HG03460 (cell line): ENCODE measurements around the gene ALK.
"Not testable (repeated sequence)": the region's sequence is repeated elsewhere in the genome, so short reads cannot be mapped to it uniquely, and the experiment has no call there.

ENCODE experiments used
- ATAC-seq: cut with Tn5 transposase; IDR thresholded peaks from one replicate; pipeline ENCODE4 v1.9.1; 2021; ENCODE audit not compliant: unreplicated experiment

ALK gene

DNA sequence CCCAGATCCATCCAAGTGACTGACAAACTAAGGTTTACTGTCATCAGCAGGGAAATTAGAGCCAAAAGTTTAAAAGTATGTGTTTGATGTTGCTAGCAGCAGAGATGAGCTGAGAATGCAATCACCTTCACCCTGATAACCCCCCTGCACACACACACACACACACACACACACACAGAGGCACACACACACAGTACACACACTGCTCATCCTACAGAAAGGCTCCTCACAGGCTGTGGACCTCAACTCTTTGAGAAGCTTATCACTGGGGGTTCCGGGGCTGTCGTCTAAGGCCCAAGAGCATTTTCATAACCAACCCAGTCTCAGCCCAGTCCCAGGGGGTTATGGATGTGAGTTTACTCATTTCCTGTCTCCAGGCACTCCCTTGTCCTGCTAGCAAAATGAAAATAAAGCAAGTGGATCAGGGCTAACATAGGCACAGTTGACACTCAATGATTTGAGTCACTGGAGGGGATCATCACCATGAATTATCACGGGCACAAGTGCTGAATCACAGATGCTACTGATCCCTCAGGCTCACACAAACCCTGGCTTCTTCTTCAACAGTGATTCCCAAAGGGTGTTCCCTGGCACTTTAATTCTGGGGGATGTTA, 76.6 kb downstream of the ALK start:
- ATAC-seq, result no peak

DNA sequence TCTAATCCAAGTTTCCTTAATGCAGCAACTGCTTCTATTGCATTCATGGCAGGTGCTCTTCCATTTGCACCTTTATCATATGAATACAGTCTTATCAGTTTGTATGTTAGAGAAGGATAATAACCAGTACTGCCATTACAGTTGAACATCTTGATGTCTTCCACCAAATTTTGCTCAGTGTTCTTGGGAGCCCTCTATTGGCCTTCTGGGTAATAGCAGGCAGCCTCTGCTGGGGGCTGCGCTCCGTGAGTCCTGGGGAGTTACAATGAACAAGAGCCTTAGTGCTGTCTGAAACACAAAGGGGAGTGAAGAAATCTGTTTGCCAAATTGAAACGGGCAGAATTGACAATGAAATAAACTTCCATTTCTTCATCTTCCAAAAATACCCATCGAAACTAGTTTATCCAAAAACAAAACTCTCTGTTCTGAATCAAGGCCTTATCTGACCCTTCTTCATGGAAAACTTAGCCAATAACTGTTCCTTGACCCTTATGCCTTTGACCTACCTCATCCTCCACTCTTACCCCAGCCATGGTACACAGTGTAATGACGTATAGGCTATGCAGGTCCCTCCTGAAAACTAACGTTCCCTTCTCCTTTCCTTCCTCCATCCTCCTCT, 79.9 kb downstream of the ALK start:
- no peak for ATAC-seq

DNA sequence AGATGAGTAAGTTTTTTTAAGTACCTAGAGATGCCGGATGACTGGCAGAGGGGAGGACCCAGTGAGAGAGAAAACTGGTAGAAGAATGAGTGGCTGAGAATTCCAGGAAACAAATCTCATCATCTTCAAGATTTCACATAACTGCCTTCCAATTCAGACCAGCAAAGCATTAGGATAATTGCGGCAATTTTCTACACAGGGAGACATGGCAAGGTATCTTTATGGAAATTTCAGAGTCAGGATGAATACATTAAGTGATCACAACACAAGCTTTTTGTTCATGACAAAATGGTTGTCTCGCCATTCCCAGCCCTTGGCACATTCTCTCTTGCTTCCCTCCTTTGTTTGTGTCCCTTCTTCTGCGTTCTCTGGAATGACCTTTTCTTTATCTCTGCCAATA, 82.1 kb downstream of the ALK start:
- no peak for ATAC-seq

DNA sequence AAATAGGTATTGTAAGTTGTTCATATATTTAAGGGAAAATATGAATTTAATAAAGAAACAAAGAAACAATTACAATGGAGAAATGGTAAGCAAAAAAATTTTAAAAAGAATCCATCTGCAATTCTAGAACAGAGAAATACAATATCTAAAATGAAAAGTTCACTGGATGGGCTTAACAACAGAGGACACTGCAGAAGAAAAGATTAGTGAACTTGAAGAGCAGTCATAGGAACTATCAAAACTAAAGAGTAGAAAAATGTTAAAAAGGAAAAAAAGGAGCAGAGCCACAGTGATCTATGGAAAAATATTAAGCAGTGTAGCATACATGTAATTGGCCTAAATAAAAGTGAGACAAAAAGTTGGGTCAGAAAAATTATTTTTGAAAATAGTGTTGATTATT, 83.5 kb downstream of the ALK start:
- ATAC-seq, result no peak

DNA sequence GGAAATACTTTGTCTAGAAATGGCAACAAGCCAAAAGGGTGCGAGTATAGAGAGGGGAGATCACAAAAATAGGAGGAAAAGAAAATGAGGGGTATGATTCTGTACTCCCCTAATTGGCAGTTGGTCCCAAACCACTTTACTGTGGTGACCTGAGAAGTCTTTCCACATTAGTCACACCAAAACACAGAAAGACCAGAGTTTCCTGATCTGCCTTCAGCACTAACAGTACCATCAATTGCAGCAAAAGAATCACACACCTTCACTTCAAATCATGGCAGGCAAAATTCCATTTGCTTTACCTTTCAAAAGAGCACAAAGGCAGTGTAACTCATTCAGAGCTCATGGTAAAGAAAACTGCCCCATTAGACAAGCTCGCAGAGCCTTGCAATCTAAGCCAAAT, 86.8 kb downstream of the ALK start:
- ATAC-seq, result no peak

DNA sequence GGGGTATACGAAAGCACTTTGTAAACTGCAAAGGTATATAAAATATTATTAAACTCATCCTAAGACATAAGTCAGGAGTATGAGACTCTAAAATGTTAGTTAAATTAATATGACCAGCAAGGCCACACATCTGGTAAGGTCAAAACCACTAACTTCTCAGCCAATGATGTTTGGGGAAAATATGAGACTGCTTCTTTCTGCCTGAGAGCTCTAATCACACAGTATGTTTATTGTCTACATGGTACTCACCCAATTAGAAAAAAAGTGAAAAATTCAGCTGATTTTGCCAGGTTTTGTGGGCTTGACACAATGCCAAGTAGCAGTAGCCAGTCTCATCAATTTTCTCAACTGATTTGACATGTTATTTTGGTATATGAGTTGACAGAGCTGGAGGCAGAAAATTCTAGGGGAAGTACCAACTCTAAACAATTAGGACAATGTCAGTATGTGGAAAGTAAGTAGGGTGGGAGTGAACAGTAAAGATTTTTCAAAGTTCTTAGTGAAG, 87.3 kb downstream of the ALK start:
- no peak for ATAC-seq

DNA sequence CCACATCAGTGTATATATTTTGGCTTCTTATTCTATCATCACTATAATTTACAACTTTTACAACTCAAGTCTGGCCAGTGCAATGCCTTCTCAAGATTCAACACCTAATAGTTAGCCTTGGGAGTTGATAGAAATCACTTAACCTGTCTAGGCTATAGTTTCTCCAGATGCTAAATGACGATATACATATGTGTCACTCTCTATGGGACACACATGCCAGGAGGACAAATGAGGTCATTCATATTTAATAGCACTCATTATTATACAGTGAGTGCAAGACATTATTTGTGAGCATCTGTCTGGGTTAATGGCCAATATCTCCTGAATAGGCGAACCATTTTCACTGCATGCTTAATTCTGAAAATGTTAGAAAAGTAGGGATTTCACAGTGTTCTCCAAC, 89.8 kb downstream of the ALK start:
- ATAC-seq, result no peak

DNA sequence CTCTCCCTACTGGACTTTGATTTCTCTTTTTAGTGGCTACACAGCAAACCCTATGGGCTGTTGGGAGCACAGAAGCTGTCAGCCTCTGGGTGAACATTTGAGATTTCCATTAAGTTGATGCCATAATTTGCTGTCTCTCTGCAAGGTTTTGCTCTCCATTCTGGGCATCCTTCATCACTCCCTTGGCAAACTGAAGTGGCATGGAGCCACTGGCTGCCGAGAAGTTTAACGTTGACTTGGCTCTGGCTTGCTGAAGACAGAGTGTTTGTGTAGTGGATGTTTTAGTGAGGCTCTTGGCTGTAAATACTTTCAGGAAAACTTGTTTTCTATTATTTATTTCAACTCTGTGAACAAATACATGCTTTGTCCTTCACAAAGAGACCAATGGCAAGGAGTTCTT, 91.5 kb downstream of the ALK start:
- ATAC-seq, result no peak

DNA sequence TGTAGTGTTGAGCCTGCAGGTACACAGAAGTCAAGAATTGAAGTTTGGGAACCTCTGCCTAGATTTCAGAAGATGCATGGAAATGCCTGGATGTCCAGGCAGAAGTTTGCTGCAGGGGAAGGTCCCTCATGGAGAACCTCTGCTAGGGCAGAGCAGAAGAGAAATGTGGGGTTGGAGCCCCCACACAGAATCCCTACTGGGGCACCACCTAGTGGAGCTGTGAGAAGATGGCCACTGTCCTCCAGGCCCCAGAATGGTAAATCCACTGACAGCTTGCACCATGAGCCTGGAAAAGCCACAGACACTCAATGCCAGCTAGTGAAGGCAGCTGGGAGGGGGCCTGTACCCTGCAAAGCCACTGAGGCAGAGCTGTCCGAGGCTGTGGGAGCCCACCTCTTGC, 97.2 kb downstream of the ALK start:
- not testable (repeated sequence) for ATAC-seq

DNA sequence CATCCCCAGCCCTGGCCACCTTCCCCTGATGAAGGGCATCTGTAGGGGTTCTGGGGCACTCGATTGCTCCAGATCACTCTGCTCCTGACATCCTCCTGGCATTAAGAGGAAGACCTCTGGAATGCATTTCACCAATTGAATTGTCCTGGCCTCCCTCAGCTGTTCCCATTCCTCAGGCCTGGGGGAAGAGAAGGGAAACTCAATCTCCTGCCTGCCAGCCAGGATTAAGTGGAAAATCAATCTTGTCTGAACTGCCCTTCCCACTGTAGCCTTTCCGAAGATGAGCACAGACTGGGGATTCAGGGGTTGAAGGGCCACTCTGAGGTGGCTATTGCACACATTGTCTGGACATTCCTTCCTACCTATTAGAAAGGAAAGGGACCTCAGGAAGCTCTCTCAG, 99.8 kb downstream of the ALK start:
- ATAC-seq, result no peak

DNA sequence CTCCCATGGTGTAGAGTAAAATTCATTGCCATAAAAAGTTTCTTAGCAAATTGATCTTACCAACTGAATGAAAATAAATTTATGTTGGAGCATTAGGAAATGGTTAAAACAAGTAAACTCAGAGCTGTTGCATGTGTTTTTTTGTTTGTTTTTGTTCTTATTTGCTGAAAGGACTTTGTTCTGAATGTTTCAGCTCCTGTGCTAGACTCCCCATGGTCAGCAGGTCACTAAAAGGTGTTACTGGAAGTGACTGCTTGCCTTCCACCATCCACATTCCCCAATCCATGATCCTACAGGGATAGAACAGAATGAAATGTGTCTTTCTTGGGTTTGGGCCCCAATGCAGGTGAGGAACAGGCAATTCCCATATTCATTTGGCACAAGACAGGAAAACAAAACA, 101.8 kb downstream of the ALK start:
- ATAC-seq, result no peak

DNA sequence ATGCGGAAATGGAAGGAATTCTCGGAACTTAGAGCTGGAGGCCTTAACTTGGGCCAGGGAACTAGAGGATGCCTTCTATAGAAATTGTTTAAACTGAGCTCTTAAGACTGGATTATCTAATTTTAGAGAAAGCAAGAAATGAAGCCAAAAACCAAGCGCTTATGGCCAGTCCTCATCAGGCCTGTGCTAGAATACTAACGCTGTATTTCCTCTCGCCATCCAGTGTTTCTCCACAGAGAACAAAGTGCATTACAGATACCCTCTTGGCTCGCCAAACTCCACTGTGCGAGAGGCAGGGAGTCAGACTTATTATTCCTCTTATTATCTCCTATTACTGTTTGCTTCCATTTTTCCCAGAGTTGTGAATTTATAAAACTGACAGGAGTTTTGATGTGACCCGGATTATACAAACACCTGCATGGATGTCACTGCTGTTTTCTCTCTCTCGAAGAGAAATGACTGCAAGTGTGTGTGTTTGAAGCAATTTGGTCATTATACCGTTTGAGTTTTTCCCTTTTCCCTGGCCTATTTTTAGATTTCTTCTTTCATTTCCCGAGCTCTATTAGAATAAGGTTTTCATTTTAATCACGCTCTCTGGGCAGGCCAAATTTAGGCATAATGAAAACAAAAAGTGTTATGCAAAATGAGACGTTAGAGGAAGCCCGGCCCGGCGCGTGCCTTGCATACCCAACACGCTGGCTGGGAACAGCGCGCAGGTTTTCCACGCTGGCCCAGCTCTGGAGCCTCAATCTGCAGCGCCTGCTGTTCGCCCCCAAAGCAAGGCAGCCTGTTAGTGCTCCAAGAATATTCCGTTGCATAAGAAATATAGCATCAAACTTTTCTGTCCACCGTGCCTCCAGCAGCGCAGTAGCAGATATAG, 103.3 kb downstream of the ALK start:
- ATAC-seq, result no peak

DNA sequence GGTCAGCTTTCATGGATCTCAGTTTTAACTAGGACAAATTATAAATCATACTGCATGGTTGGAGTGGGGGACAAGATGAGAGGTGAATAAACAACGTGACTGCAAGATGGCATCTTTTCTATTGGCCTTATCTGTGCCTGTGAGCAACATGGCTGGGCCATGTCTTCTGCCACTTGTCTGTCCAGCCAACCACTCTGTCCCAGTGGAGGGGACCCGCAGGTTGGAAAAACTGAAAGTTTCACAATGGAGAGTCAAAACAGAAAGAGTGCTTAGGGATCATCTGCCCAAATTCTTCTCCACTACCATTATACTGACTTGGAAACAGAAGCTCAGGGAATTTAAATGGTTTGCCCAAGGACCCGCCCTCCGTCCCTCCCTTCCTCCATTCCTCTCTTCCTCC, 104.1 kb downstream of the ALK start:
- no peak for ATAC-seq

DNA sequence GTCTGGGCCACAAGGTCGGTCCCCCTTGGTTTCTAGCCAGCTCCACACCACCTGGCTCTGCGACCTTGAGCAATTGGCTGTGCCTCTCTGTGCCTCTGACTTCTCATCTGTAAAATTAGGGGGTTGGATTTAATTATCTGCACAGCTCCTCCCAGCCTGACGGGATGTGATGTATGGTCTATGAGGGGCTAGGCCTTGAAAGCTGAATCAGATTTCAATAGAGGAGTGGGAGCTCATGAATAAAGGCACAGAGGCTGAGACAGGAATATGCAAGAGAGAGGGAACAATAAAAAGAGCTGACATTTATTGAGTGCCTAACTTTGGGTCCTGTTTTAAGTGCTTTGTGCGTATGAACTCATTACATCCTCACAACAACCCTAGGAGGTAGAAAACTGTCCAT, 104.7 kb downstream of the ALK start:
- no peak for ATAC-seq

DNA sequence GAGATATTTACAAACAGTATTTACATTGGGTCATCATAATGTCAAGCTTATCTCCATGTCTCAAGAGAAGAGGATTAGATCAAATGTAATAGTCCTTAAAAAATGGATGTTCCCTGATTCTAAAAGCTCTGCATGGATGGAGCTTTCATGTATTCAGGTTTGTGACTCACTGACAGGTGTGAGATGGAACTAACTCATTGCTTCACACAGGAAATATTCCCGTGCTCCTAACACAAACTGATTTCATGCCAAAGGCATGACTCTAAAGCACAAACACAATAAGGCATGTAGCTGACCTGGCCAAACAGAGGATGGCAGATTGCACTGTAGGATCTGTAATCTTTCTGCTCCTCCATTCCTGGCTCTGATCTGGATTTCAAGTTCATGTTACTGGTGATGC, 110.0 kb downstream of the ALK start:
- ATAC-seq, result no peak

DNA sequence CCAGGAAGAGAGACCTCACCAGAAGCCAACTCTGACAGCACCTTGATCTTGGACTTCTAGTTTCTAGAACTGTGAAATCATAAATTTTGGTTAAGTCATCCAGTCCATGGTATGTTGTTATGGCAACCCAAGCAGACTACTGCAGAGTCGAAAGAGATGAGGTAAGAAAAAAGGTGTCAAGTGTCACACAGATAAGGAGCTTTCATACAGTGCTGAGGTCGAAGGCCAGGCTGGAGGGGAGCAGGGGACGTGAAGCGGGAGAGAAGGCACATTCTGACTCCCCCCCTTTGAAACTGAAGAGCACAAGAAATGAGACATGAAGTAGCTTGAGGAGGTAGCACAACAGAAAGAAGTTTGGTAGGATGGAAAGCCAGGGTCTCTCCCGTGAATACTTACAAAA, 110.4 kb downstream of the ALK start:
- no peak for ATAC-seq

DNA sequence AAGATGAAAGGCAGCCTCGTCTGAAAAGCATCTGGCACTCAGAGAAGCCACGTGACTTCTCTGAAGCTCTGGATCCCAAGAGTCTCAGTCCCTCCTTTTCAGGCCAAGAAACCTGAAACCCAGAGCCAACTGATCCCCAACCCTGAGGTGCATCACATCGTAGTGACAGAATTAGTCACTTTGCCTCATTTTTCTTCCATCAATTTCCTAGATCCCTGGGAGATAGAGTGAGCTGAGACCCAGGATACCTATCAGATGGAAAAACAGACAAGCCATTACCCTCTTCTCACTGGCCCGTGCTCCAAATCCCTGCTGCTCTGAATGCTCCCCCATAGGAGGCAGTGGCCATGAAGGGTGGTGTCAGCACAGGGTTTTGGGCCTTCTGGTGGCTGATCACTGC, 113.1 kb downstream of the ALK start:
- ATAC-seq, result no peak

DNA sequence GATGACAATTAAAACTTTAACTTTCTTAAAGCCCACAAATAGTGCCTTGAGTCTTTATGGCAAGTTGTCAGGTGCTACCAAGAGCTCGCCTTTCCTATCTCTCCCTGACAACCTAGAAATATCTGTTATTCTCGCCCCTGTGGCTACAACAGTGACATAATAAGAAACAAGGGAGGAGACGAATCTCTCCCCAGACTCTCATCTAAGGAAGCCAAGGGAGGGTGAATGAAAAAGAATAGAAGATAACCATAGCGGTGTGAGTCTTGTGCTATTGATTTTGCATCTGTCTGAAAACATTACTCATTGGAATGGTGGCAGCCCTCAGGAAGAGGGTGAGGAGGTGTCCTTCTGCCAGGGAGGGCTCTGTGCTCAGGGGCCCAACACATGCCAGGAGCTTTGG, 114.3 kb downstream of the ALK start:
- ATAC-seq, result no peak

DNA sequence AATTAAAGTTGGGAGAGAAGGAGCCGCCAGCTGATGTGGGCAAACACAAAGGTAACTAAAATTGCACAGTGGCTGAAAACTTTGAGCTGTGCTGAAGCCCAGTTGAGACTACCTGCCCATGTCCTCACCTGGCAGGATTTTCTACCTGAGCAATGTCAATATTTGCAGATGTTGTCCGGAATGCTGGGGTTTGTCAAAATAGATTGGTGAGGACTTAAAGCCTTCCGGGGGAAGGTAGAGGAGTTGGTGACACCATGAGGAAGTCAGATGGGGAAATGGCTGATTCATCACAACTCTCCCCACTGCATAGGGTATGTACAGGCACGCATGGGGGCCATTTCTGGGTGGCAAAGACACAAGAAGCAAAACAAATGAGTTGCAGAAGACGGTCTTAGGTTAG, 114.9 kb downstream of the ALK start:
- no peak for ATAC-seq

DNA sequence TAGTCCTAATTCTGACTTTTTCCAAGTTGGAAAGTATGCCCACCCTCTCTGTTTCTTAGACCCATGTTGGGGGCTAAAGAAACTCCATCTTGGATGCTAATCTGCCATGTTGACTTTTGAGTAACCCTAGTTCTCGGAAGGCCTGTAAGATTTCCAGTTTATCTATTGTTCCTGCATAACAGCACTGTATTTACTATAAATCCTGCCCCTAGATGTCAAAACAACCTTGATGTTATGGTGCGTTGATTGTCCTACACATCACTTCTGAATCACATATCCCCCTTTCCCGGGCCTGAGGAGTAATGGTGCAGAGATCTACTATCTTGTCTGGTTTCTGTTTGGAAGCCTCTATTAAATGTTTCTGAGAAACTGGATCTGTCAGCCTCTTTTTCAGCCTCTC, 116.7 kb downstream of the ALK start:
- ATAC-seq, result no peak

DNA sequence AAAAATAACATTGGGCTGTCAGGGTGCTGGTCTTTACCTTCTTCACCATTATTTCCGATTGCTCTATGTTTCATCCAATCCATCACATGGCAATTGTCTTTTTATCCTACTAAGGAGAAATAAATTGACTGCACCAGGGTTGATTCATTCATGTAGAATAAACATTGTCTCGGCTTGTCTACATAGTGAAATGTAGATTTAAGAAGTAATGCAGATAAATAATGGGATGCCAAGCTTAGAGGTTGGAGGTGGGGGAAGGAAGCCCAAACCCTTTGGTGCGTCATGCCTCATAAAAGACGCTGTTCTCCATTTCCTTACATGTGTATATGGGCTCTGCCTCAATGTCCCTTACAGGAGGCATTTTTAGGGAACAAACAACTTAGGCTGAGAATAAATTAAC, 117.8 kb downstream of the ALK start:
- ATAC-seq, result no peak

DNA sequence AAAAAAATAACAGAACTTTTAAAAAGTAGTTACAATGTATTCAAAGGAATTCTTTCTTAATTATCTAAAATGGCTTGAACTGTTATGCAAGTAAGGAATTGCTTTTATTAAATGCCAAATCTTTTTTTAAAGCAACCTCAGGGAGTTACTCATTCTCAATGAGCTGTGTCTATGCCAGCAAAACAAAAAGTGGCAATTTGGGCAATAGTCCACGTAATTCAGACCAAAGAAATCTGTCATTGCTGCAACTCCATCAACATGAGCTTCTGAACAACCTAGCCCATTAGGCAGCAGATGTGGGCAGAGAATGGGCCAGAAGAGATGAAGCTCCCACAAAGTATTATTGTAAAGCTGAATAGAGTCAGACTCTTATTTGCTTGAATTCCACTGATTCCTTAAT, 118.4 kb downstream of the ALK start:
- ATAC-seq, result no peak
